ENCODE results near the gene SNRPD1. TPM values are rescaled to one million over a fixed set of nuclear protein-coding genes. Genes with fewer than 3 reads are reported as not detected.
"Not testable (repeated sequence)": the region's sequence is repeated elsewhere in the genome, so short reads cannot be mapped to it uniquely, and the experiment has no call there.

The SNRPD1 gene
- total RNA-seq = 100 to 1,000 TPM; 154 to 165 TPM
- polyA plus RNA-seq = 89.9 TPM

DNA sequence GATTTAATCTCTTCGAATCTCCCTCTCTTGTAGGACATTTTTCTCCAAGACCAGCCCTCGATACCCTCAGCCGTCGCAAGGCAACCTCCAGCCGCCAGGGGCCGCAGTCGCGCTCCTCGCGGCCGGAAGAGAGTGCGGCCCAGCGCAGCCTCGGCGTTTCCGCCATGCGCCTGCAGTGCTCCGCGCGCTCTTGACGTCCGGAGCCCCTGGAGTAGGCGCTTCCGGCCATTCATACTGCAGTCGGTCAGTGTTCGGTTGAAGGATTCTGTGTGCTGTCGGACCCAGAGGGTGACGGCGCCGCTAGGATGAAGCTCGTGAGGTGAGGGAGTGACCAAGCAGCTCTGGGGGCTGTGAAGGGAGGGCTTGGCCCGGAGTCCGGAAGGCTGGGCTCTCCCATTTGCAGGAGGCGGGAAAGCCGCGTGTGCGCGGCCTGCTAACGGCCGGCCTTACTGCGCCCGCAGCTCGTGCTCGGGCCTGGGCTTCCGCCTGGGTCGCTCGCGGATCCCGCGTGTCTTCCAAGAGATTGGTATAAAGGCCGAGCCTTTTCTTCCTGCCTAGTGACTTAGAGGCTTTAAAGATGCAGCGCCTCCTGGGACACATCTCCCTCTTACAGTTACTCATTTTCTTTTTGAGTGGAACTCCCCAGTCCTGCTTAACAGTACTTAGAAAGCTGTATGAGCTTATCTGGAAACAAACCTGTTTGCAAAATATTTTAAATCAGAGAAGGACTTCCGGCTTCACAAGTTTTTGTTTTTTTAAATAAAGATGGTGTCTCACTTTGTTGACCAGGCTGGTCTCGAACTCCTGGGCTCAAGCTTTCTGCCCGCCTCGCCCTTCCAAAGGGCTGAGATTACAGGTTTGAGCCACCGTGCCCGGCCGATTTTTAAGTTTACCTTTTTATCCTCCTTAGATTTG, at the start of gene SNRPD1:
Gene SNRPD1 (plus strand): TSS at position 190 of the 915 bp plus-strand sequence. CDS start 116 bp downstream, at position 306.
- no peaks in the 10 kb centered on the region for H3K27me3 ChIP-seq (ENCODE audit: insufficient read depth, low read length, poor library complexity, severe bottlenecking)
- Mint-ChIP-seq H3K27ac (peak within 1 kb of the TSS; percentile 92 to 100 (median 98)), H3K27me3 (no peaks in the 10 kb centered on the region), H3K36me3 (peaks cover 0 to 27% (median 6%) of the 10 kb centered on the region in 3 donors), H3K9me3 (no peaks in the 10 kb centered on the region), H3K4me3 (peak within 1 kb of the TSS; percentile 96 to 100 (median 98)), H3K4me1 (peaks cover 34 to 51% (median 47%) of the 10 kb centered on the region in 3 donors)
- no peaks in the 10 kb centered on the region for H3K36me3 ChIP-seq (ENCODE audit: insufficient read depth, low read length)
- ChIA-PET CTCF (interaction anchor here (0.7 to 5.4 kb wide), 17 partner anchors 9 to 137 kb away, joined by 3 to 131 read pairs (median 3); partner anchors contain the start of genes ABHD3 and ESCO1), POLR2A (interaction anchor here (0.7 to 5.6 kb wide), 3 partner anchors 10 to 15 kb away, joined by 3 to 63 read pairs (median 7); partner anchors contain the start of gene ESCO1)
- peak; percentile 80 to 88 (median 82) for DNase-seq
- peaks cover 28% of the 10 kb centered on the region for H3K4me1 ChIP-seq (ENCODE audit: insufficient read depth, low read length)
- peak within 1 kb of the TSS; percentile 66 for H3K4me3 ChIP-seq (ENCODE audit: low read length)
- no peaks in the 10 kb centered on the region for H3K9me3 ChIP-seq (ENCODE audit: low read length)
- peak within 1 kb of the TSS; percentile 75 for H3K27ac ChIP-seq (ENCODE audit: low read depth, low read length)

DNA sequence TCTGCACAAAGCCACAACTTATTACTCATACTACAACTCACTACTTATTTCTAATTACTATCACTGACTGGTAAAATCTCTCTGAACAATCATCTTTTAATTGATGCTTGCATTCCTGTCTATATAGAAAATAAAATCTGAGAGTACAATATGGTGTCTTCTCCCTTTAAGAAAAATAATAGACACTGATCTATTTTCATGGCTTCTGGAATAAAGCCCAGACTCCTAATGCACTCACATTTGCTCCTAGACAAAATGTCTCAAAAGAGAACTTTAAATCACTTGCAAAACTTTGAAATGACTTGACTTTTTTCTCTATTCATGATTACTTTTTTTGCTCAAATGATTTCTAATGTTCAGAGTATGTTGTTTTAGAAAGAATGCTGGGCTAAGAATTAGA, 40.3 kb upstream of the SNRPD1 start:
- no peaks in the 10 kb centered on the region for H3K4me1 ChIP-seq (ENCODE audit: insufficient read depth, low read length)
- H3K36me3 ChIP-seq (ENCODE audit: insufficient read depth, low read length) = peaks cover 34% of the 10 kb centered on the region
- no peaks in the 10 kb centered on the region for H3K27me3 Mint-ChIP-seq
- ChIA-PET POLR2A (interaction anchor here (1.1 kb wide), 1 partner anchor 29 kb away, joined by 3 read pairs; no protein-coding TSS in a partner anchor), CTCF (no interaction called here)
- H3K4me3 ChIP-seq (ENCODE audit: low read length) = no peak overlapping the region
- peaks cover 17 to 88% (median 39%) of the 10 kb centered on the region in 3 donors for H3K36me3 Mint-ChIP-seq
- no peak overlapping the region for H3K4me3 Mint-ChIP-seq
- DNase-seq = no peak
- no peaks in the 10 kb centered on the region for H3K9me3 ChIP-seq (ENCODE audit: low read length)
- no peak overlapping the region for H3K27ac ChIP-seq (ENCODE audit: low read depth, low read length)
- H3K9me3 Mint-ChIP-seq = no peaks in the 10 kb centered on the region
- peaks cover 9 to 10% (median 10%) of the 10 kb centered on the region in 3 donors for H3K4me1 Mint-ChIP-seq
- no peak overlapping the region for H3K27ac Mint-ChIP-seq
- H3K27me3 ChIP-seq (ENCODE audit: insufficient read depth, low read length, poor library complexity, severe bottlenecking) = no peaks in the 10 kb centered on the region

DNA sequence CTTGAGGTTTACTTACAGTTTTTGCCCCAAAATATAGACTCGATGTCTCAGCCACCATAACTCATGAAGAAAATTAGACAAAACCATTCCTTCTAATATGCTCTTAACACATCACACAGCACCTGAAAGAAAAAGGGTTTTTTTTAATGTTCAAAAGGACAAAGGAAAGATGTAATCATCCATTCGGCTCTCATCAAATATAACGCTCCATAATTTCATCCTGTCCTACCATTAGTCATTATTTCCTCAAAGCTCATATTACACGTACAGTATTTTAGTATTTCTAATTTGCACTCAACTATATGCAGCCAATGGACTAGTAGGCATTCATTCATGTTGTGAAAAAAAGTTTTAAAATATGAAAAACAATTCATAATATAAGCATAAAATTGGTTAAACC, 36.5 kb upstream of the SNRPD1 start:
- H3K27me3 Mint-ChIP-seq = no peaks in the 10 kb centered on the region
- H3K9me3 Mint-ChIP-seq = no peaks in the 10 kb centered on the region
- H3K36me3 ChIP-seq (ENCODE audit: insufficient read depth, low read length) = peaks cover 24% of the 10 kb centered on the region
- ChIA-PET CTCF (no interaction called here), POLR2A (no interaction called here)
- H3K9me3 ChIP-seq (ENCODE audit: low read length) = no peaks in the 10 kb centered on the region
- no peak overlapping the region for H3K4me3 ChIP-seq (ENCODE audit: low read length)
- H3K27ac ChIP-seq (ENCODE audit: low read depth, low read length) = no peak overlapping the region
- no peak overlapping the region for H3K27ac Mint-ChIP-seq
- no peaks in the 10 kb centered on the region for H3K4me1 ChIP-seq (ENCODE audit: insufficient read depth, low read length)
- peaks cover 17 to 74% (median 31%) of the 10 kb centered on the region in 3 donors for H3K36me3 Mint-ChIP-seq
- H3K27me3 ChIP-seq (ENCODE audit: insufficient read depth, low read length, poor library complexity, severe bottlenecking) = no peaks in the 10 kb centered on the region
- no peak overlapping the region for H3K4me3 Mint-ChIP-seq
- H3K4me1 Mint-ChIP-seq = peaks cover 19 to 23% (median 20%) of the 10 kb centered on the region in 3 donors
- no peak for DNase-seq

DNA sequence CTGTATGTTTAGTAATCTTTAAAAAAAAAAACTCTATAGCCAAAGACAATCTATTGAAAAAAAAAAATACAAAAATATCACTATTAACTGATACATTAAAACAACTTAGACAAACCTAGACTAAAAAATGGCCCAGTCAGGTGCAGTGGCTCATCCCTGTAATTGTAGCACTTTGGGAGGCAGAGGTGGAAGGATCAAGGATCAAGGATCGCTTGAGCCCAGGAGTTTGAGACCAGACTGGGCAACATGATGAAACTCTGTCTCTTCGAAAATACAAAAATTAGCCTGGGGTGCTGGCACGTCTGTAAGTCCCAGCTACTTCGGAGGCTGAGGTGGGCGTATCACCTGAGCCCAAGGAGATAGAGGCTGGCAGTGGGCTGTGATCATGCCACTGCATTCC, 27.7 kb upstream of the SNRPD1 start:
- DNase-seq = no peak
- CTCF ChIA-PET = no interaction called here
- peaks cover 38 to 50% (median 48%) of the 10 kb centered on the region in 3 donors for H3K4me1 Mint-ChIP-seq
- POLR2A ChIA-PET = no interaction called here
- H3K9me3 ChIP-seq (ENCODE audit: low read length) = no peaks in the 10 kb centered on the region
- H3K4me1 ChIP-seq (ENCODE audit: insufficient read depth, low read length) = no peaks in the 10 kb centered on the region
- H3K36me3 Mint-ChIP-seq = peaks cover 0 to 31% (median 3%) of the 10 kb centered on the region in 3 donors
- H3K4me3 ChIP-seq (ENCODE audit: low read length) = no peak overlapping the region
- H3K9me3 Mint-ChIP-seq = no peaks in the 10 kb centered on the region
- no peaks in the 10 kb centered on the region for H3K36me3 ChIP-seq (ENCODE audit: insufficient read depth, low read length)
- no peaks in the 10 kb centered on the region for H3K27me3 Mint-ChIP-seq
- no peaks in the 10 kb centered on the region for H3K27me3 ChIP-seq (ENCODE audit: insufficient read depth, low read length, poor library complexity, severe bottlenecking)
- H3K4me3 Mint-ChIP-seq = peak overlapping the region in 1 of 7 donors; percentile 44
- H3K27ac Mint-ChIP-seq = peak overlapping the region in 1 of 8 donors; percentile 52
- H3K27ac ChIP-seq (ENCODE audit: low read depth, low read length) = no peak overlapping the region

DNA sequence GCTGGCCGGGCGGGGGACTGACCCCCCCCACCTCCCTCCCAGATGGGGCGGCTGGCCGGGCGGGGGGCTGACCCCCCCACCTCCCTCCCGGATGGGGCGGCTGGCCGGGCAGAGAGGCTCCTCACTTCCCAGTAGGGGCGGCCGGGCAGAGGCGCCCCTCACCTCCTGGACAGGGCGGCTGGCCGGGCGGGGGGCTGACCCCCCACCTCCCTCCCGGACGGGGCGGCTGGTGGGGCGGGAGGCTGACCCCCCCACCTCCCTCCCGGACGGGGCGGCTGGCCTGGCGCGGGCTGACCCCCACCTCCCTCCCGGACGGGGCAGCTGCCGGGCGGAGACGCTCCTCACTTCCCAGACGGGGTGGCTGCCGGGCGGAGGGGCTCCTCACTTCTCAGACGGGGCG, 19.8 kb upstream of the SNRPD1 start:
- H3K27ac ChIP-seq (ENCODE audit: low read depth, low read length); H3K27me3 Mint-ChIP-seq; H3K27me3 ChIP-seq (ENCODE audit: insufficient read depth, low read length, poor library complexity, severe bottlenecking); H3K27ac Mint-ChIP-seq; H3K9me3 ChIP-seq (ENCODE audit: low read length); POLR2A ChIA-PET; H3K36me3 ChIP-seq (ENCODE audit: insufficient read depth, low read length); H3K4me3 ChIP-seq (ENCODE audit: low read length); DNase-seq; H3K9me3 Mint-ChIP-seq; CTCF ChIA-PET; H3K4me3 Mint-ChIP-seq: not testable (repeated sequence)
- H3K4me1 ChIP-seq (ENCODE audit: insufficient read depth, low read length) = peaks cover 15% of the 10 kb centered on the region
- Mint-ChIP-seq H3K4me1 (peaks cover 39 to 59% (median 53%) of the 10 kb centered on the region in 3 donors), H3K36me3 (peaks cover 4 to 23% (median 5%) of the 10 kb centered on the region in 3 donors)

DNA sequence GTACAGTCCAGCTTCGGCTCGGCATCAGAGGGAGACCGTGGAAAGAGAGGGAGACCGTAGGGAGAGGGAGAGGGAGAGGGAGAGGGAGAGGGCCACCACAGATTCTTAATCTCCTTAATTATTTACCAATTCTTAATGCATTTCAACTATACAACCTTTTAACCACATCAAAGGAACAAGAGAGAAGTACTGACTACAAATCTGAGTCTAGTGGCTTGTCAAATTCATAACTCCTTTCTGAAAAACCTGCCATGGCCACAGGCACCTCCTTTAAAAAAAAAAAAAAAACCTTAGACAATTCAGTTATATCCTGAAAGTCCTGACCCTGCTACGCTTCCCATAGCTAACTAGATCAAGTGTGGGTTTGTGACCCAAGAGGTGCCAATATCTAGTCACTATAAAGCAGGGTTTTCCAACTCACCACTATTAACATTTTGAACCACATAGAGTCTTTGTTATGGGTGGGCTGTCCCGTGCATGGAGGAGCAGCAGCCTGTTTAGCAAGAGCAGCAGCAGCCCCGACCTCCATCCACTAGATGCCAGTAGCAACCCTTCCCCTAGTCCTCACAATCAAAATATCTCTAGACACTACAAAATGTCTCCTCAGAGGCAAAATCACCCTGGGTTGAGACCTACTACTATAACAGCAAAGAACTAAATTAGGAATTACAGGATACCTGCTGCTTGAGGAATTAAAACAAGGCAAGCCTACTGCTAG, 18.4 kb upstream of the SNRPD1 start:
- ChIA-PET POLR2A (no interaction called here), CTCF (interaction anchor here (0.8 to 0.9 kb wide), 2 partner anchors 12 to 19 kb away, joined by 3 read pairs; no protein-coding TSS in a partner anchor)
- H3K4me1 Mint-ChIP-seq = peaks cover 35 to 56% (median 55%) of the 10 kb centered on the region in 3 donors
- Histone ChIP-seq H3K27me3 (ENCODE audit: insufficient read depth, low read length, poor library complexity, severe bottlenecking) (no peaks in the 10 kb centered on the region), H3K4me3 (ENCODE audit: low read length) (no peak overlapping the region), H3K4me1 (ENCODE audit: insufficient read depth, low read length) (peaks cover 28% of the 10 kb centered on the region), H3K9me3 (ENCODE audit: low read length) (no peaks in the 10 kb centered on the region), H3K27ac (ENCODE audit: low read depth, low read length) (no peak overlapping the region), H3K36me3 (ENCODE audit: insufficient read depth, low read length) (no peaks in the 10 kb centered on the region)
- H3K9me3 Mint-ChIP-seq = no peaks in the 10 kb centered on the region
- H3K36me3 Mint-ChIP-seq = peaks cover 4 to 22% (median 5%) of the 10 kb centered on the region in 3 donors
- no peaks in the 10 kb centered on the region for H3K27me3 Mint-ChIP-seq
- H3K27ac Mint-ChIP-seq = peak overlapping the region in 4 of 8 donors; percentile 14 to 65 (median 22)
- no peak for DNase-seq
- H3K4me3 Mint-ChIP-seq = peak overlapping the region in 2 of 7 donors; percentile 20 to 40

DNA sequence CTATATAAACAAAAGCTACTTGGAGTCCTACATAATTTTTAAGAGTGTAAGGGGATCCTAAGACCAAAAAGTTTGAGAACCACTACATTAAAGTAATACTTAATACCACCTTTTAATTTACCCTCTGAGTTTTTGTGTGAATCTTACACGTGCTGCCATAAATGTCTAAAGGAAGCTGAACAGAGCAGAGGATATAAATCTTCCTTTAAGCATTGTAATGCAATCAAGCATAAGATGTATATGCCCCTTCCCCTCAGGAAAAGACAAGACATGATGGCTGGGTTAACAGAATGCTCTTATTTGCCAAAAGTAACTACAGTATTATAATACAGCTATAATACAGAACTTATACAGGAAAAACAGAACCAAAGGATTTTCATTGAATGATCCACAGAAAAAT, 14.5 kb upstream of the SNRPD1 start:
- Histone ChIP-seq H3K4me3 (ENCODE audit: low read length) (no peak overlapping the region), H3K27ac (ENCODE audit: low read depth, low read length) (no peak overlapping the region), H3K27me3 (ENCODE audit: insufficient read depth, low read length, poor library complexity, severe bottlenecking) (no peaks in the 10 kb centered on the region), H3K9me3 (ENCODE audit: low read length) (no peaks in the 10 kb centered on the region), H3K36me3 (ENCODE audit: insufficient read depth, low read length) (no peaks in the 10 kb centered on the region), H3K4me1 (ENCODE audit: insufficient read depth, low read length) (peaks cover 44% of the 10 kb centered on the region)
- Mint-ChIP-seq H3K36me3 (peaks cover 2 to 23% (median 5%) of the 10 kb centered on the region in 3 donors), H3K4me3 (peak overlapping the region in 1 of 7 donors; percentile 91), H3K4me1 (peaks cover 33 to 59% (median 48%) of the 10 kb centered on the region in 3 donors), H3K27ac (peak overlapping the region in 5 of 8 donors; percentile 38 to 94 (median 44)), H3K27me3 (peaks cover 0 to 6% of the 10 kb centered on the region in 2 donors), H3K9me3 (no peaks in the 10 kb centered on the region)
- POLR2A ChIA-PET = interaction anchor here (2.1 kb wide), 1 partner anchor 15 kb away, joined by 7 read pairs; the partner anchor contains the start of gene SNRPD1
- no peak for DNase-seq
- CTCF ChIA-PET = interaction anchor here (1.1 kb wide), 1 partner anchor 14 kb away, joined by 6 read pairs; the partner anchor contains the start of gene SNRPD1

Data from CD8-positive, alpha-beta memory T cell (primary cell).